Measurements from ENCODE around the gene SRGN. TPM values are rescaled to one million over a fixed set of nuclear protein-coding genes. Genes with fewer than 3 reads are reported as not detected.
A peak's percentile ranks its signal among the peaks of the same experiment; 100 is the strongest.

The SRGN gene
- total RNA-seq, 1 experiment from 2014 or later, result 182 TPM

DNA sequence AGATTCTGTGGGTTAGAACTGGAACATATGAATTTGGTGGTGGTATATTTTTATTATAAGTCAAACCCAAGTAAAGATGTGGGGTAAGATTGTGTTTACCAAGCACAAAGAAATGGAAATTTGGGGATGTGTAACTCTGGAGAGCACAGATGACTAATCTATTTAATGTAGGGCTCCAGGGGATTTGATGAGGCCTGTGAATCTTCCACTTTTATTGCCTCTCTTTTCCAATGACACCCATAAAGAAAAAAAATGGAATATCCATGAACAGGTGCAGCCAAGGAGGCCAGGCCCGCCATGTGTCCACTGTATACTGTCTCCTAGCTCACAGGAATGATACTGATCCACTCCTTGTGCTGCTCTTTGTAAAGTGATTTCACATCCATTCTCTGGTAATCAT is 2.8 kb downstream of the SRGN start:
- no peak for DNase-seq (ENCODE audit: low spot score)

- DNase-seq (ENCODE audit: low spot score), result no peak
Observed at GRCh38 chr10:69091143-69091651, 3.3 kb downstream of the SRGN start.

- DNase-seq (ENCODE audit: low spot score), result peak; percentile 95
Observed at GRCh38 chr10:69092959-69093850, 5.3 kb downstream of the SRGN start.

DNA sequence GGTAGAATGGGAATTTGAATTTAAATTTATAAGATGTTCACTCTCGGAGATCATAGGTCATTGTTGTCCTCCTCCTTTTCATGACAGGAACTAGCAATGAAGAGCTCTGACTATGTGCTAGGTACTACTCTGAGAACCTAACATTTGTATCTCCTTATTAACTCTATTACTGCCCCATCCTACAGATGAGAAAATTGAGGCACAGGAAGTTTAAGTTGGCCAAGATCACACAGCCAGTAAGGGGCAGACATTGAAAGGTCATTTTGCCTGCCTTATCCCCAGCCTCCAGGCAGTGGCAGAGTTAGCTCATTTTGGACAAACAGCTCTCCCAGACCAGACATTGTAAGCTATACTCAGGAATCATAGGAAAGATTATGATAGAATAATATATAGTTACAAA is 6.0 kb downstream of the SRGN start:
- peak; percentile 45 for DNase-seq (ENCODE audit: low spot score)

- DNase-seq (ENCODE audit: low spot score), result no peak
Observed at GRCh38 chr10:69096045-69096444, 8.1 kb downstream of the SRGN start.

GRCh38 chr10:69097729-69098128 is 9.8 kb downstream of the SRGN start:
- DNase-seq (ENCODE audit: low spot score), result no peak

DNA sequence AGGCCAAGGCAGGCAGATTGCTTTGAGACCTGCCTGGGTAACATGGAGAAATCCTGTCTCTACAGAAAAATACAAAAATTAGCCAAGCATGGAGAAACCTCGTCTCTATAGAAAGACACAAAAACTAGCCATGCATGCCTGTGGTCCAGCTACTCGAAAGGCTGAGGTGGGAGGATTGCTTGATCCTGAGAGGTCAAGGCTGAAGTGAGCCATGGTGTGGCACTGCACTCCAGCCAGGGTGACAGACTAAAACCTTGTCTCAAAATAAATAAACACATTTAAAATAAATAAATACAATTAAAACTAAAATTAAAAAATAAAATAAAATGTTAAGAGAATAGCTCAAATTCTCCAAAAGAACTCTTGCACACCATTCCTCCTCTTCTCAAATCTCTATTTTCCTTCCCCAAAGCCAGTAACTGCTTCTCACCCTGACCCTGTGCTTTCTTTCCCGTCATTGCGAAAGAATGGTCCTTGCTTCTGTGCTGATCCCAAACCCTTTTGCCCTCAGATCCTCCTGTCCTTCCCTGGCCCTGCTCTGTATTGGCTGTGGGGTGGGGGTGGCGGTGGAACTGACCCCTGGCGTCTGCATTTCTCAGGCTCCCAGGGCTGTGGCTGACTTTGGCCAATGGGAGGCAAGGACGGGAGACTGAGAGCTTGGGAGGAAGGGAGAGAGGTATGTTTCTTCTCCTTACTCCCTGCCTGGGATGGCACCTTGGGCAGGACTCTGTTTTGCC is 12.4 kb downstream of the SRGN start:
- no peak for DNase-seq (ENCODE audit: low spot score)

GRCh38 chr10:69101451-69102095 is 13.7 kb downstream of the SRGN start:
- DNase-seq (ENCODE audit: low spot score), result peak; percentile 67

GRCh38 chr10:69102440-69102839 is 14.5 kb downstream of the SRGN start:
- no peak for DNase-seq (ENCODE audit: low spot score)

DNA sequence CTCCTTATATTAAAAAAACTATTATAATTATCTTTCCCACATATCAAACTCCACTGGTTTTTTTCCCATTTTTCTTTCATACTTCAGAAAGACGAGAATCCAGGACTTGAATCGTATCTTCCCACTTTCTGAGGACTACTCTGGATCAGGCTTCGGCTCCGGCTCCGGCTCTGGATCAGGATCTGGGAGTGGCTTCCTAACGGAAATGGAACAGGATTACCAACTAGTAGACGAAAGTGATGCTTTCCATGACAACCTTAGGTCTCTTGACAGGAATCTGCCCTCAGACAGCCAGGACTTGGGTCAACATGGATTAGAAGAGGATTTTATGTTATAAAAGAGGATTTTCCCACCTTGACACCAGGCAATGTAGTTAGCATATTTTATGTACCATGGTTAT is 15.9 kb downstream of the SRGN start:
- no peak for DNase-seq (ENCODE audit: low spot score)

- DNase-seq (ENCODE audit: low spot score), result no peak
Observed at GRCh38 chr10:69104994-69105790, 17.3 kb downstream of the SRGN start.

- DNase-seq (ENCODE audit: low spot score), result no peak
Observed at GRCh38 chr10:69107176-69107490, 19.2 kb downstream of the SRGN start.

DNA sequence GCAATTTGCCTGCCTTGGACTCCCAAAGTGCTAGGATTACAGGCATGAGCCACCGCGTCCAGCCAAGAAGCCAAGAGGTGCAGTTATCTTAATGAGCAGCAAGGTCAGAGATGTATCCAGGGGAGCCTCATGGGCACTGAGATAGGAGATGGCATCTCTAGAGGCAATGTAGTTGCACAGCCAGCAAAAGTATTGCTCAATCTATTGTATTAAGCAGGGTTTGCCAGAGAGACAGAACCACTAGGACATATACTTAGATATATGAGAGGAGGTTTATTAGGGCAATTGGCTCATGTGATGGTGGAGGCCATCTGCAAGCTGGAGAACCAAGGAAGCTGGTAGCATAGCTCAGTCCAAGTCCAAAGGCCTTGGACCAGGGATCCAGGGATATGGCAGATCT is 19.8 kb downstream of the SRGN start:
- DNase-seq (ENCODE audit: low spot score), result no peak

DNA sequence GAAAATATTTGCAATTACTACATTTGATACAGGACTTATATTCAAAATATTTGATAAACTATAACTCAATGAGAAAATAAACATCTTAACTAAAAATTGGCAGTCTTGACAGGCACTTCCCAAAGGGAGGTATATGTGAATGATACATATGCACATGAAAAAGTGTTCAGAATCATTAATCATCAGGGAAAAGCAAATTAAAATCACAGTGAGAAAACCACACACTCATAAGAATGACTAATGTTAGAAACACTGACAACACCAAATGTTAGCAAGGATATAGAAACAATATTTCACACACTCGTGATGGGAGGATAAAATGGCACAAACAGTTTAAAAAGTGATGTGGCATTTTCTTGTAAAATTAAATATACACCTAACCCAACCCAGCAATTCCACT is 32.0 kb downstream of the SRGN start:
- DNase-seq (ENCODE audit: low spot score), result peak; percentile 38

DNA sequence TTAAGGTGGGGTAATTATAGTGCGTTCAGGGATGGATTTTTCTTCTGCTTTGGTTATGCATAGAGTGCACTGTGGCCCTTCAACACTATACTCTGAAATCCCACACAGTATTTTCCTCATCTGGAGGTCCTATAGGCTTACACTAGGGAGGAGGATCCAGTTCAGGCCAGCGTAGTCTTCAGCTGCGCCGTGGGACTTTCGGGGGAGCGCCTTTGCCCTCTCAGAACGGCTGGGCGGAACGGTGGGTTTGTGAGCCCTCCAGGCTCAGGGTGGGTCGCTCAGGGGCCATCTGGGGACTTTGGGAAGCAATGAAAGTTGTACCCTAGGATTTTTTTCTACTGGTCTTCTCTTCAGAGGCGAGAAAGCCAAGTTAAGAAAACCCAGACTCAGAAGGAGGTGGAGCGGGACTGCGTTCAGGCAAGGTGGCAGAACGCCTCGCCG is 35.4 kb downstream of the SRGN start:
- no peak for DNase-seq (ENCODE audit: low spot score)

DNA sequence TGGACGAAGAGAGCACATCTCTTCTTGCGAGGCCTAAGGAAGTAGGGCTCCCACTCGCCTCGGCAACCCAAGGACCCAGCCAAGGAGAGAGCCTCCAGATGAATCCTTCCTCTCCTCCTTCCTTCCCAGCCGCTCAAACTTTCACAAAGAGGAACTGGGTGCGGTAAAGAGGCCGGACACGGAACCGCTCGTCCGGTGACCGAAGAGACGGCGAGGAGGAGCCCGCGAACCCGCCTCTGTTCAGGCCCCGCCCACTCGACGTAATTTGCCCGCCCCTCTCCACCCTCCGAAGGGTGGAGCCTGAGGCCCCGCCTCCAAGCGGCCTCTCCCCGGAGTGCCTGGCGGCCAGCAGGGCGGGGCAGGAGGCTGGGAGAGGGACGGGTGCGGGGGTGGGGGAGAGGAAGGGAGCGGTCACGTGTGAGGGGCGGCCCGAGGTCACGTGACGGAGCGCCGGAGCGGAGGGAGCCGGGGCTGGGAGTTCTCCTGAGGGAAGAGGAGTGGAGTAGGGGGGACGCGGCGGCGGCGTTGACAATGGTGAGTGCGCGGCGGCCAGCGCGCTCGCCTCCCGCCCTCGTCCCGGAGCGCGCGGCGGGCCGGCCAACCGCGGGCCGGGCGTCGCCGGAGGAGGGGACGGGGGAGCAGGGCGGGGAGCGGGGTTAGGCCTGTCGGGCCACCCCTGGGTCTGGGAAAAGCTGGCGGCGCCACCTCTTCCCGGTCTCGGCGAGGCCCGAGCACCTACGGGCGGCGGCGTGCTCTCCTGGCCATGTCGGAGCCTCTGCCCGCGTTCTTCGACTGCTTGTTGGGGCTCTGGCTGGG is 36.1 kb downstream of the SRGN start, which contains the start of gene VPS26A:
Gene VPS26A (plus strand): TSS at position 432 of the 816 bp plus-strand sequence. CDS start 100 bp downstream, at position 532.
- peak; percentile 93 for DNase-seq (ENCODE audit: low spot score)

DNA sequence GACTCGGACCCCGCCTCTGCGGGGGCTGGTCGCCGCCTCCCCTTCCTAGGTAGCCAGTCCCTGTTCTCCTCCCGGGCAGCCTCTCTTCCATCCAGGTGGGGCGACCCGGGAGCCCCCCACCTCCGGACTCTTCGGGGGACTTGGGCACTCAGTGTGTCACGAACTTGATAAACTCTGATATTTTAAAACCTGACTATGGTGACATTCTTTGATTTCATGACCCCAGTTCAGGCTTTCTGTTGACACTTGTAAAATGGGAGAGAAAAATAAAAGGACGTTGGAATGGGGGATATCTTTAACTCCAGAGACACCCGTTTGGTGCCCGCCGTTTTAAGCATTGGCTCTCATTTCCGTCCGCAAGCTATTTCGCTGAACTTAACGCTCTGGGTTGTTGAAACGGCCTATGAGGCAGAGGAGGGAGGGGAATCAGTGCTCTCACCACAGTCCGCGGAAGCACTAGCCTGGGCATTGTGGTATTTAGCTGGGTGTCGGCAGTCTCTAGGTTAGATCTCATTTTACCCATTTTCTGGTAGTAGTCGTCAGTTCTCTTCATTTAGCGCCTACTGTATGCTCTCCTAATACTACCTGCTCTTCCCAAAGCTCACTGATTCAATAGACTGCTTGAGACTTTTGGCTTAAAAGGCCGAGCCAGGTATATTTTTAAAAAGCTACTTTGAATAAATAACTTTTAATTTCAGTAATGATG is 36.8 kb downstream of the SRGN start:
- peak; percentile 65 for DNase-seq (ENCODE audit: low spot score)

DNA sequence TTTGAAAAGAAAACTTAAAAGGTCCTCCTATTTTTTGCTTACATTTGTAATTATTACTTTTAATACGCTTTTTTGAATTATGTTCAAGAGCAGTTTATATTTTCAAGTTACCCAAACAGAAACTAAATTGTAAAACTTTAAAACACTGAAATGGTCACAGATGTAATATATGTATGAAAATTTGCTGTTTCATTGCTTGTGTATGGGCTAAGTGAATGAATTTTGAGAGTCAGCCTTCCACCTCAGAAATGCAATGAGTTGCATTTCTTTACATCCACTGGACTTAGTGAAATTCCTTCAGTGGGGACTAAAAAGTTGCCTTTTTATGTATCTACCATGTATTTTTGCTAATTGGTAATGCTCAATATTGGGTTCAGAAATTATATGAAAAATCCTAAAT is 37.7 kb downstream of the SRGN start:
- no peak for DNase-seq (ENCODE audit: low spot score)

- no peak for DNase-seq (ENCODE audit: low spot score)
Observed at GRCh38 chr10:69130251-69130650, 42.3 kb downstream of the SRGN start.

DNA sequence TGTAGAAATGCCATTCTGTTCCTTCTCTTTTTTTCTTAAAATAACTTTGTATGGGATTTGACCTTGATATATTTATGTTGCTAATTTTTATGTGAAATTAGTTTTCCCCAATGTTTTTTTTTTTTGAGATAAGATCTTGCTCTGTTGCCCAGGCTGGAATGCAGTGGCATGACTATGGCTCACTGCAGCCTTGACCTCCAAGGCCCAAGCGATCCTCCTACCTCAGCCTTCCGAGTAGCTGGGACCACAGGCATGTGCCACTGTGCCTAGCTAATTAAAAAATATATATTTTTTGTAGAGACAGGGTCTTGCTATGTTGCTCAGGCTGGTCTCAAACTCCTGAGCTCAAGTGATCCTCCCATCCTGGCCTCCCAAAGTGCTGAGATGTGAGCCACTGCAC is 52.1 kb downstream of the SRGN start:
- no peak for DNase-seq (ENCODE audit: low spot score)
